Measurements from ENCODE around the gene ZNF778. TPM values are rescaled to one million over a fixed set of nuclear protein-coding genes. Genes with fewer than 3 reads are reported as not detected.
A peak's percentile ranks its signal among the peaks of the same experiment; 100 is the strongest.

ZNF778 gene
- total and polyA plus RNA-seq, 2 of the 13 experiments (the other 11 are each of a cell fraction or from before 2014, with no cell fraction given) = 3.8 to 7.2 TPM

DNA sequence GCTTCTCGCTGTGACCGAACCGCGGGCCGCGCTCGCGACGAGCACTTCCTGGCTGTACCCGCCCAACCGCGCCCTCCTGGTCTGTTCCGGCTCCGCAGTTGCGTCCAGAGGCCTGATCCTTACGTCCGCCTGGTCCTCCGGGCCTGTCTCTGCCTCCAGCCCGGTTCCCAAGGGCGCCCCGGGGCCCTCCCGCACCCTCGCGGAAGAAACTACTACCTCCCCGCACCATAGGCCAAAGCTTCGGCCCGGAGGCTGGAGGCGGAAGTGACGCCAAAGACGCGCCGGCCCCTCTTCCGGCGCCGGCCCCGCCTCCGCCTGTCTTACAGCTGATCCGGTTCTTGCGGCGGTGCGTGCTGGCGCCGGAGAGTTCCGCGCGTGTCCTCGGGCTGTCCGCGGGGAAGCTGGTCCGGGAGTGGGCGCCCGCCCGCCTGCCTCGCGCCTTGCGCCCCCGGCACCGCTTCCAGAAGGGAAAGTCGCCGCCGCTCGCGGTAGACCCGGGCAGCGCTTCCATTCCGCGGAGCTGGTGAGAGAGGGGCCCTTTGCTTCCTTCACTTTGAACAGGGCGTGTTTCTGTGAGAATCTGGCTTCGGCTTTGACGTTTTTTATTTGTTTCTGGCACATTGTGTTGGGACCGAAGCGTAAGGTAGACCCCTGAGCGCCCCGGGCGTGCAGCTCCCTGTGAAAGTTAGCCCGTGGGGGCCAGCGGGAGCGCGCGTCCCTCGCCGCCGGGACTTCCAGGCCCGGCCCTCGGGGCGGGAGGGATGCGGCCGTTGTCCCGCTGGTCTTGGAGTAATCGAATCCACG, at the start of gene ZNF778 (continued):
- TF ChIP-seq TBX2 (CRISPR knock-in tag; IDR thresholded peaks at IDR 0.05; ENCODE audit: borderline replicate concordance) (peak; percentile 74), GABPB1 (CRISPR knock-in tag; IDR thresholded peaks at IDR 0.05) (peak; percentile 100), ZNF615 (CRISPR knock-in tag; IDR thresholded peaks at IDR 0.05; ENCODE audit: borderline replicate concordance) (no peak), ZNF484 (CRISPR knock-in tag; IDR thresholded peaks at IDR 0.05; ENCODE audit: borderline replicate concordance, low read depth) (no peak), ETV5 (CRISPR knock-in tag; IDR thresholded peaks at IDR 0.05; ENCODE audit: borderline replicate concordance) (peak; percentile 82), ARHGAP35 (CRISPR knock-in tag; IDR thresholded peaks at IDR 0.05; ENCODE audit: borderline replicate concordance) (peak; percentile 60), MAFG (CRISPR knock-in tag; IDR thresholded peaks at IDR 0.05) (no peak), RBM39 (IDR thresholded peaks at IDR 0.05; ENCODE audit: low read depth, low read length, poor library complexity, severe bottlenecking) (peak; percentile 88), TEAD2 (CRISPR knock-in tag; IDR thresholded peaks at IDR 0.05) (0 out of 2 replicates have a peak, but pooled peaks have one; percentile 30), ZNF30 (CRISPR knock-in tag; IDR thresholded peaks at IDR 0.05) (peak; percentile 87; the same call in 1 of the 2 replicates), ZC3H4 (CRISPR knock-in tag; IDR thresholded peaks at IDR 0.05; ENCODE audit: borderline replicate concordance) (no peak; the same call in 1 of the 2 replicates), ZNF777 (CRISPR knock-in tag; IDR thresholded peaks at IDR 0.05) (peak; percentile 65; the same call in 1 of the 2 replicates)
- TF ChIP-seq, protein P1, sequence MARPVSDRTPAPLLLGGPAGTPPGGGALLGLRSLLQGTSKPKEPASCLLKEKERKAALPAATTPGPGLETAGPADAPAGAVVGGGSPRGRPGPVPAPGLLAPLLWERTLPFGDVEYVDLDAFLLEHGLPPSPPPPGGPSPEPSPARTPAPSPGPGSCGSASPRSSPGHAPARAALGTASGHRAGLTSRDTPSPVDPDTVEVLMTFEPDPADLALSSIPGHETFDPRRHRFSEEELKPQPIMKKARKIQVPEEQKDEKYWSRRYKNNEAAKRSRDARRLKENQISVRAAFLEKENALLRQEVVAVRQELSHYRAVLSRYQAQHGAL (CRISPR knock-in tag; IDR thresholded peaks at IDR 0.05; ENCODE audit: not compliant biosample characterization) = peak; percentile 60
- TF ChIP-seq, protein P2, sequence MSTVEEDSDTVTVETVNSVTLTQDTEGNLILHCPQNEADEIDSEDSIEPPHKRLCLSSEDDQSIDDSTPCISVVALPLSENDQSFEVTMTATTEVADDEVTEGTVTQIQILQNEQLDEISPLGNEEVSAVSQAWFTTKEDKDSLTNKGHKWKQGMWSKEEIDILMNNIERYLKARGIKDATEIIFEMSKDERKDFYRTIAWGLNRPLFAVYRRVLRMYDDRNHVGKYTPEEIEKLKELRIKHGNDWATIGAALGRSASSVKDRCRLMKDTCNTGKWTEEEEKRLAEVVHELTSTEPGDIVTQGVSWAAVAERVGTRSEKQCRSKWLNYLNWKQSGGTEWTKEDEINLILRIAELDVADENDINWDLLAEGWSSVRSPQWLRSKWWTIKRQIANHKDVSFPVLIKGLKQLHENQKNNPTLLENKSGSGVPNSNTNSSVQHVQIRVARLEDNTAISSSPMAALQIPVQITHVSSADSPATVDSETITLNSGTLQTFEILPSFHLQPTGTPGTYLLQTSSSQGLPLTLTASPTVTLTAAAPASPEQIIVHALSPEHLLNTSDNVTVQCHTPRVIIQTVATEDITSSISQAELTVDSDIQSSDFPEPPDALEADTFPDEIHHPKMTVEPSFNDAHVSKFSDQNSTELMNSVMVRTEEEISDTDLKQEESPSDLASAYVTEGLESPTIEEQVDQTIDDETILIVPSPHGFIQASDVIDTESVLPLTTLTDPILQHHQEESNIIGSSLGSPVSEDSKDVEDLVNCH (CRISPR knock-in tag; IDR thresholded peaks at IDR 0.05) = no peak
- TF ChIP-seq, protein P3, sequence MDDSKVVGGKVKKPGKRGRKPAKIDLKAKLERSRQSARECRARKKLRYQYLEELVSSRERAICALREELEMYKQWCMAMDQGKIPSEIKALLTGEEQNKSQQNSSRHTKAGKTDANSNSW (CRISPR knock-in tag; IDR thresholded peaks at IDR 0.05; ENCODE audit: borderline replicate concordance) = no peak; the same call in 1 of the 2 replicates
- TF ChIP-seq, protein P4, sequence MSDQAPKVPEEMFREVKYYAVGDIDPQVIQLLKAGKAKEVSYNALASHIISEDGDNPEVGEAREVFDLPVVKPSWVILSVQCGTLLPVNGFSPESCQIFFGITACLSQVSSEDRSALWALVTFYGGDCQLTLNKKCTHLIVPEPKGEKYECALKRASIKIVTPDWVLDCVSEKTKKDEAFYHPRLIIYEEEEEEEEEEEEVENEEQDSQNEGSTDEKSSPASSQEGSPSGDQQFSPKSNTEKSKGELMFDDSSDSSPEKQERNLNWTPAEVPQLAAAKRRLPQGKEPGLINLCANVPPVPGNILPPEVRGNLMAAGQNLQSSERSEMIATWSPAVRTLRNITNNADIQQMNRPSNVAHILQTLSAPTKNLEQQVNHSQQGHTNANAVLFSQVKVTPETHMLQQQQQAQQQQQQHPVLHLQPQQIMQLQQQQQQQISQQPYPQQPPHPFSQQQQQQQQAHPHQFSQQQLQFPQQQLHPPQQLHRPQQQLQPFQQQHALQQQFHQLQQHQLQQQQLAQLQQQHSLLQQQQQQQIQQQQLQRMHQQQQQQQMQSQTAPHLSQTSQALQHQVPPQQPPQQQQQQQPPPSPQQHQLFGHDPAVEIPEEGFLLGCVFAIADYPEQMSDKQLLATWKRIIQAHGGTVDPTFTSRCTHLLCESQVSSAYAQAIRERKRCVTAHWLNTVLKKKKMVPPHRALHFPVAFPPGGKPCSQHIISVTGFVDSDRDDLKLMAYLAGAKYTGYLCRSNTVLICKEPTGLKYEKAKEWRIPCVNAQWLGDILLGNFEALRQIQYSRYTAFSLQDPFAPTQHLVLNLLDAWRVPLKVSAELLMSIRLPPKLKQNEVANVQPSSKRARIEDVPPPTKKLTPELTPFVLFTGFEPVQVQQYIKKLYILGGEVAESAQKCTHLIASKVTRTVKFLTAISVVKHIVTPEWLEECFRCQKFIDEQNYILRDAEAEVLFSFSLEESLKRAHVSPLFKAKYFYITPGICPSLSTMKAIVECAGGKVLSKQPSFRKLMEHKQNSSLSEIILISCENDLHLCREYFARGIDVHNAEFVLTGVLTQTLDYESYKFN (CRISPR knock-in tag; conservative IDR thresholded peaks at IDR 0.05) = peak; percentile 61
- TF ChIP-seq, protein P5, sequence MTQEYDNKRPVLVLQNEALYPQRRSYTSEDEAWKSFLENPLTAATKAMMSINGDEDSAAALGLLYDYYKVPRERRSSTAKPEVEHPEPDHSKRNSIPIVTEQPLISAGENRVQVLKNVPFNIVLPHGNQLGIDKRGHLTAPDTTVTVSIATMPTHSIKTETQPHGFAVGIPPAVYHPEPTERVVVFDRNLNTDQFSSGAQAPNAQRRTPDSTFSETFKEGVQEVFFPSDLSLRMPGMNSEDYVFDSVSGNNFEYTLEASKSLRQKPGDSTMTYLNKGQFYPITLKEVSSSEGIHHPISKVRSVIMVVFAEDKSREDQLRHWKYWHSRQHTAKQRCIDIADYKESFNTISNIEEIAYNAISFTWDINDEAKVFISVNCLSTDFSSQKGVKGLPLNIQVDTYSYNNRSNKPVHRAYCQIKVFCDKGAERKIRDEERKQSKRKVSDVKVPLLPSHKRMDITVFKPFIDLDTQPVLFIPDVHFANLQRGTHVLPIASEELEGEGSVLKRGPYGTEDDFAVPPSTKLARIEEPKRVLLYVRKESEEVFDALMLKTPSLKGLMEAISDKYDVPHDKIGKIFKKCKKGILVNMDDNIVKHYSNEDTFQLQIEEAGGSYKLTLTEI (CRISPR knock-in tag; conservative IDR thresholded peaks at IDR 0.05) = no peak

All from HepG2 (cell line).